GM12878 (cell line): ENCODE results near the gene C1S. TPM values are rescaled to one million over a fixed set of nuclear protein-coding genes. Genes with fewer than 3 reads are reported as not detected.

Experiments
- BACH1 ChIP-seq: fragments of 450-650 bp; IDR thresholded peaks from 2 replicates; pipeline ENCODE4 v1.6.1; 2017; ENCODE audit warnings: mild to moderate bottlenecking, borderline replicate concordance
- CBX5 ChIP-seq: sonication (generic); IDR thresholded peaks from 2 replicates; pipeline ENCODE4 v1.6.1; 2016; ENCODE audit warnings: low read depth, moderate library complexity, mild to moderate bottlenecking, inconsistent platforms
- DPF2 ChIP-seq: fragments of 450-650 bp; IDR thresholded peaks from 2 replicates; pipeline ENCODE4 v1.6.1; 2017; ENCODE audit warnings: mild to moderate bottlenecking
- ETV6 ChIP-seq, 2 experiments: fragments of 450-650 bp in 1 of 2; IDR thresholded peaks in 1 of 2; conservative IDR thresholded peaks in 1 of 2; 2 replicates each; pipeline ENCODE4 v1.6.1; 2014; ENCODE audit warnings: antibody characterized with exemption in 1 of 2, borderline replicate concordance in 1 of 2, low read depth in 1 of 2, mild to moderate bottlenecking in 1 of 2, moderate library complexity in 1 of 2
- LARP7 ChIP-seq: fragments of 450-650 bp; IDR thresholded peaks from 2 replicates; pipeline ENCODE4 v1.6.1; 2017; ENCODE audit warnings: mild to moderate bottlenecking
- MEF2B ChIP-seq: fragments of 450-650 bp; IDR thresholded peaks from 2 replicates; pipeline ENCODE4 v1.6.1; 2018; ENCODE audit warnings: mild to moderate bottlenecking, moderate library complexity; ENCODE audit not compliant: partially characterized antibody, poor library complexity, severe bottlenecking
- MXI1 ChIP-seq: fragments of 150-350 bp; IDR thresholded peaks from 2 replicates; pipeline ENCODE4 v1.6.1; 2011; ENCODE audit warnings: low read depth, mild to moderate bottlenecking, inconsistent platforms, low read length, improper control_type of control experiment
- MYC ChIP-seq: IDR thresholded peaks from 2 replicates; pipeline ENCODE4 v1.6.1; 2011; ENCODE audit warnings: mild to moderate bottlenecking, low read length, moderate library complexity, inconsistent platforms; ENCODE audit not compliant: insufficient read depth, insufficient replicate concordance, insufficient read length, severe bottlenecking
- NFIC ChIP-seq: IDR thresholded peaks from 2 replicates; pipeline ENCODE4 v1.6.1; 2012; ENCODE audit warnings: low read depth, mild to moderate bottlenecking, inconsistent platforms, low read length, moderate library complexity
- NR2C1 ChIP-seq: fragments of 450-650 bp; IDR thresholded peaks from 2 replicates; pipeline ENCODE4 v1.6.1; 2017; ENCODE audit warnings: antibody characterized with exemption, mild to moderate bottlenecking, moderate library complexity
- POLR2A ChIP-seq: IDR thresholded peaks from 2 replicates; pipeline ENCODE4 v1.6.1; 2011; ENCODE audit warnings: low read depth, mild to moderate bottlenecking, low read length
- RUNX3 ChIP-seq: IDR thresholded peaks from 2 replicates; pipeline ENCODE4 v1.6.1; 2012; ENCODE audit warnings: low read length, inconsistent platforms
- SIN3A ChIP-seq: IDR thresholded peaks from 2 replicates; pipeline ENCODE4 v1.6.1; 2012; ENCODE audit warnings: low read depth, low read length, improper control_type of control experiment
- SIX5 ChIP-seq: IDR thresholded peaks from 2 replicates; pipeline ENCODE4 v1.6.1; 2011; ENCODE audit warnings: mild to moderate bottlenecking, low read depth, low read length, moderate library complexity; ENCODE audit not compliant: severe bottlenecking
- TCF7 ChIP-seq: IDR thresholded peaks from 2 replicates; pipeline ENCODE4 v1.6.1; 2014; ENCODE audit warnings: antibody characterized with exemption, borderline replicate concordance
- ZNF217 ChIP-seq: fragments of 450-650 bp; IDR thresholded peaks from 2 replicates; pipeline ENCODE4 v1.6.1; 2017; ENCODE audit warnings: antibody characterized with exemption, mild to moderate bottlenecking
- ZNF622 ChIP-seq: fragments of 450-650 bp; IDR thresholded peaks from 2 replicates; pipeline ENCODE4 v1.6.1; 2017; ENCODE audit warnings: mild to moderate bottlenecking, inconsistent platforms
- polyA plus RNA-seq, 11 experiments: library from polyadenylated mRNA; depleted of rRNA in 4 of 11; unstranded in 6 of 11; stranded (reverse) in 5 of 11; fragments of >200 nt; fragmentation: Nextera tagmentation in 4 of 11; fragmentation: Illumina TruSeq in 1 of 11; extraction: Ambion mirVana in 4 of 11; extraction: Trizol in 1 of 11; gene quantifications; 1 replicate in 1 of 11; 2 replicates in 10 of 11; pipeline versions ENCODE4 v1.2.1 to v1.2.3, GENCODE V29; 2011 to 2016; ENCODE audit warnings: inconsistent platforms in 2 of 11, missing spikeins in 2 of 11, low read depth in 1 of 11
- total RNA-seq, 4 experiments: library from RNA; depleted of rRNA in 3 of 4; stranded (reverse); fragments of >200 nt in 3 of 4; fragmentation: Illumina TruSeq in 1 of 4; extraction: Trizol in 1 of 4; gene quantifications; 2 replicates each; pipeline versions ENCODE4 v1.2.1 to v1.2.3, GENCODE V29; 2013 to 2021
- TF ChIP-seq, protein P1 (sequence below), 3 experiments: IDR thresholded peaks in 2 of 3; conservative IDR thresholded peaks in 1 of 3; 2 replicates each; pipeline ENCODE4 v1.5.1; 2011; ENCODE audit warnings: low read depth in 3 of 3, low read length in 3 of 3, mild to moderate bottlenecking in 3 of 3, control low read depth in 2 of 3, moderate library complexity in 2 of 3, inconsistent platforms in 1 of 3, mixed read lengths in 1 of 3; ENCODE audit not compliant: control insufficient read depth in 2 of 3, insufficient read depth in 1 of 3; ENCODE audit errors: extremely low read depth in 1 of 3
- TF ChIP-seq, protein P2 (sequence below): fragments of 450-650 bp; IDR thresholded peaks from 2 replicates; pipeline ENCODE4 v1.6.1; 2017; ENCODE audit warnings: mild to moderate bottlenecking
- TF ChIP-seq, protein P3 (sequence below): IDR thresholded peaks from 2 replicates; pipeline ENCODE4 v1.6.1; 2011; ENCODE audit warnings: borderline replicate concordance, low read depth, mild to moderate bottlenecking, moderate library complexity, low read length; ENCODE audit not compliant: insufficient read depth, poor library complexity, severe bottlenecking
- TF ChIP-seq, protein P4 (sequence below): IDR thresholded peaks from 2 replicates; pipeline ENCODE4 v1.6.1; 2011; ENCODE audit warnings: low read depth, low read length, improper control_type of control experiment, borderline replicate concordance

Gene C1S
- total and polyA plus RNA-seq, 10 of the 15 experiments (the other 5 are each of a cell fraction or from before 2014, with no cell fraction given): 0.10 to 1.4 (median 0.42) TPM

DNA sequence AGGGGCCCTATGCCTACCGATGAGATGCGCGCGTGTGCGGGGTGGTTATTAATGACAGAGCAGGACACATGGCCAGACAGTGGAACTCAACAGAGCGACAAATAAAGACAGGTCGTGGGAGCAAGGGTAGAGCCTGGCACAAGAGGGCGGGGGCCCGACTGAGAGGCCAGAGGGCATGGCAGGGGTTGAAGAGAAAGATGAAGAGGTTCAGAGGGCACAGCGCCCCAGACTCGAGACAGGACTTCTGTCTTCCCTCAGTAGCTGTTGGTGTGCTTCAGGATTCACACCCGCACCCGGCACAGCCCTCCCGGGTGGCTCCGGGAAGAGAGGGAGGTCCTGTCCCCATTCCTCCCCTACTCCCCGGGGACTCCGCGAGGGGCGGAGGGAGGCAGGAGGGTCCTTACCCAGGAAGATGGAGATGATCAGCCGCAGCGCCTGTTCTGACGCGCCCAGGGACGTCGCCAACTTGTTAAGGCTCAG is 42.6 kb upstream of the C1S start (continued):
- TF ChIP-seq, protein P1, sequence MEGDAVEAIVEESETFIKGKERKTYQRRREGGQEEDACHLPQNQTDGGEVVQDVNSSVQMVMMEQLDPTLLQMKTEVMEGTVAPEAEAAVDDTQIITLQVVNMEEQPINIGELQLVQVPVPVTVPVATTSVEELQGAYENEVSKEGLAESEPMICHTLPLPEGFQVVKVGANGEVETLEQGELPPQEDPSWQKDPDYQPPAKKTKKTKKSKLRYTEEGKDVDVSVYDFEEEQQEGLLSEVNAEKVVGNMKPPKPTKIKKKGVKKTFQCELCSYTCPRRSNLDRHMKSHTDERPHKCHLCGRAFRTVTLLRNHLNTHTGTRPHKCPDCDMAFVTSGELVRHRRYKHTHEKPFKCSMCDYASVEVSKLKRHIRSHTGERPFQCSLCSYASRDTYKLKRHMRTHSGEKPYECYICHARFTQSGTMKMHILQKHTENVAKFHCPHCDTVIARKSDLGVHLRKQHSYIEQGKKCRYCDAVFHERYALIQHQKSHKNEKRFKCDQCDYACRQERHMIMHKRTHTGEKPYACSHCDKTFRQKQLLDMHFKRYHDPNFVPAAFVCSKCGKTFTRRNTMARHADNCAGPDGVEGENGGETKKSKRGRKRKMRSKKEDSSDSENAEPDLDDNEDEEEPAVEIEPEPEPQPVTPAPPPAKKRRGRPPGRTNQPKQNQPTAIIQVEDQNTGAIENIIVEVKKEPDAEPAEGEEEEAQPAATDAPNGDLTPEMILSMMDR (IDR thresholded peaks at IDR 0.05 in 2 of 3, conservative IDR thresholded peaks at IDR 0.05 in 1 of 3; ENCODE audit: control insufficient read depth in 2 of 3, extremely low read depth in 1 of 3, insufficient read depth in 1 of 3, low read depth in 3 of 3, low read length in 3 of 3): no peak
- TF ChIP-seq ETV6 (conservative IDR thresholded peaks at IDR 0.05 in 1 of 2, IDR thresholded peaks at IDR 0.05 in 1 of 2; ENCODE audit: borderline replicate concordance in 1 of 2, low read depth in 1 of 2): no peak
- no peak for TF ChIP-seq ZNF217
- no peak for TF ChIP-seq POLR2A
- peak; percentile 26; the same call in 1 of the 2 replicates for TF ChIP-seq LARP7
- peak; percentile 55; the same call in 1 of the 2 replicates for TF ChIP-seq MXI1
- no peak for TF ChIP-seq SIX5
- no peak for TF ChIP-seq MYC
- TF ChIP-seq CBX5: no peak
- TF ChIP-seq, protein P2, sequence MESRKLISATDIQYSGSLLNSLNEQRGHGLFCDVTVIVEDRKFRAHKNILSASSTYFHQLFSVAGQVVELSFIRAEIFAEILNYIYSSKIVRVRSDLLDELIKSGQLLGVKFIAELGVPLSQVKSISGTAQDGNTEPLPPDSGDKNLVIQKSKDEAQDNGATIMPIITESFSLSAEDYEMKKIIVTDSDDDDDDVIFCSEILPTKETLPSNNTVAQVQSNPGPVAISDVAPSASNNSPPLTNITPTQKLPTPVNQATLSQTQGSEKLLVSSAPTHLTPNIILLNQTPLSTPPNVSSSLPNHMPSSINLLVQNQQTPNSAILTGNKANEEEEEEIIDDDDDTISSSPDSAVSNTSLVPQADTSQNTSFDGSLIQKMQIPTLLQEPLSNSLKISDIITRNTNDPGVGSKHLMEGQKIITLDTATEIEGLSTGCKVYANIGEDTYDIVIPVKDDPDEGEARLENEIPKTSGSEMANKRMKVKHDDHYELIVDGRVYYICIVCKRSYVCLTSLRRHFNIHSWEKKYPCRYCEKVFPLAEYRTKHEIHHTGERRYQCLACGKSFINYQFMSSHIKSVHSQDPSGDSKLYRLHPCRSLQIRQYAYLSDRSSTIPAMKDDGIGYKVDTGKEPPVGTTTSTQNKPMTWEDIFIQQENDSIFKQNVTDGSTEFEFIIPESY: no peak
- no peak for TF ChIP-seq DPF2
- TF ChIP-seq TCF7: no peak
- no peak for TF ChIP-seq ZNF622
- TF ChIP-seq, protein P3, sequence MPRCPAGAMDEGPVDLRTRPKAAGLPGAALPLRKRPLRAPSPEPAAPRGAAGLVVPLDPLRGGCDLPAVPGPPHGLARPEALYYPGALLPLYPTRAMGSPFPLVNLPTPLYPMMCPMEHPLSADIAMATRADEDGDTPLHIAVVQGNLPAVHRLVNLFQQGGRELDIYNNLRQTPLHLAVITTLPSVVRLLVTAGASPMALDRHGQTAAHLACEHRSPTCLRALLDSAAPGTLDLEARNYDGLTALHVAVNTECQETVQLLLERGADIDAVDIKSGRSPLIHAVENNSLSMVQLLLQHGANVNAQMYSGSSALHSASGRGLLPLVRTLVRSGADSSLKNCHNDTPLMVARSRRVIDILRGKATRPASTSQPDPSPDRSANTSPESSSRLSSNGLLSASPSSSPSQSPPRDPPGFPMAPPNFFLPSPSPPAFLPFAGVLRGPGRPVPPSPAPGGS: no peak
- TF ChIP-seq SIN3A: 0 out of 2 replicates have a peak, but pooled peaks have one; percentile 36
- TF ChIP-seq BACH1: no peak
- peak; percentile 34; the same call in 1 of the 2 replicates for TF ChIP-seq RUNX3
- TF ChIP-seq, protein P4, sequence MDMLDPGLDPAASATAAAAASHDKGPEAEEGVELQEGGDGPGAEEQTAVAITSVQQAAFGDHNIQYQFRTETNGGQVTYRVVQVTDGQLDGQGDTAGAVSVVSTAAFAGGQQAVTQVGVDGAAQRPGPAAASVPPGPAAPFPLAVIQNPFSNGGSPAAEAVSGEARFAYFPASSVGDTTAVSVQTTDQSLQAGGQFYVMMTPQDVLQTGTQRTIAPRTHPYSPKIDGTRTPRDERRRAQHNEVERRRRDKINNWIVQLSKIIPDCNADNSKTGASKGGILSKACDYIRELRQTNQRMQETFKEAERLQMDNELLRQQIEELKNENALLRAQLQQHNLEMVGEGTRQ: no peak
- no peak for TF ChIP-seq NFIC
- TF ChIP-seq MEF2B: peak; percentile 82
- TF ChIP-seq NR2C1: no peak
